Aorta (tissue), 5 donors: ENCODE results near the gene MIAT. TPM values are rescaled to one million over a fixed set of nuclear protein-coding genes. Genes with fewer than 3 reads are reported as not detected.
"Not testable (repeated sequence)": the region's sequence is repeated elsewhere in the genome, so short reads cannot be mapped to it uniquely, and the experiment has no call there.

Experiments used
- ATAC-seq: fragments of 200-7000 bp; cut with Tn5 transposase; one replicate; pipeline ENCODE4 v1.9.1; 2022; ENCODE audit warnings: moderate library complexity; ENCODE audit not compliant: low FRiP score
- DNase-seq, 2 donors: peaks; one replicate each; pipeline ENCODE4 v3.0.0-alpha.2; 2020
- H3K27ac ChIP-seq, 2 donors: one replicate each; pipeline ENCODE4 v1.5.1; 2013; ENCODE audit warnings: low read length in 2 of 2, mild to moderate bottlenecking in 2 of 2, moderate library complexity in 2 of 2, control low read depth in 1 of 2, inconsistent platforms in 1 of 2, low read depth in 1 of 2
- H3K27me3 ChIP-seq, 2 donors: one replicate each; pipeline ENCODE4 v1.6.1; 2013; ENCODE audit warnings: control low read depth in 1 of 2, low read length in 1 of 2, mild to moderate bottlenecking in 1 of 2, moderate library complexity in 1 of 2; ENCODE audit not compliant: insufficient read depth in 2 of 2, control insufficient read depth in 1 of 2
- H3K36me3 ChIP-seq, 2 donors: one replicate each; pipeline ENCODE4 v1.6.1; 2013; ENCODE audit warnings: control low read depth in 1 of 2, low read length in 1 of 2, mild to moderate bottlenecking in 1 of 2; ENCODE audit not compliant: insufficient read depth in 2 of 2, control insufficient read depth in 1 of 2
- H3K4me1 ChIP-seq, 2 donors: one replicate each; pipeline ENCODE4 v1.6.1; 2013; ENCODE audit warnings: low read length in 2 of 2, control low read depth in 1 of 2, mild to moderate bottlenecking in 1 of 2, moderate library complexity in 1 of 2; ENCODE audit not compliant: insufficient read depth in 2 of 2, control insufficient read depth in 1 of 2
- H3K4me3 ChIP-seq, 2 donors: one replicate each; pipeline ENCODE4 v1.5.1; 2013; ENCODE audit warnings: low read length in 2 of 2, control low read depth in 1 of 2, mild to moderate bottlenecking in 1 of 2
- H3K9me3 ChIP-seq: one replicate; pipeline ENCODE4 v1.6.1; 2013; ENCODE audit warnings: mild to moderate bottlenecking, low read length; ENCODE audit not compliant: control insufficient read depth
- WGBS, 2 donors: extraction: QIAGEN DNeasy Blood & Tissue Kit; methylation state at CpG; one replicate each; pipeline ENCODE4 v1.1.7; 2013; 5-methylcytosine and 5-hydroxymethylcytosine counted together
- intact Hi-C, 2 donors: fragments of 100-400 bp; cut with DNase I; formaldehyde crosslinking; loops; one replicate each; pipeline versions ENCODE4 v1.14.2 to v1.15.0; 2022
- polyA plus RNA-seq, 2 donors: library from polyadenylated mRNA; stranded (reverse); fragments of 200-250 nt; gene quantifications; one replicate each; pipeline ENCODE4 v1.2.3, GENCODE V29; 2013
- total RNA-seq, 2 donors: library from RNA; stranded (reverse); fragmentation: NEBNext Ultra II Directional; extraction: Animal tissue kit (Norgen Biotek cat#: 25700); gene quantifications; one replicate each; pipeline ENCODE4 v1.2.1, GENCODE V29; 2021
- donor health status: healthy with polysubstance abuse.
- donor health status: Bipolar disorder and iron deficiency.
- donor health status: DM: no; HTN: no; CAD: no.
- donor health status: DM: no; HTN: no; CAD: no.
- donor health status: DM: yes; HTN: yes; CAD: no.

The MIAT gene
- total and polyA plus RNA-seq, 4 donors = 0.28 to 5.0 (median 1.6) TPM; not detected in 1

GRCh38 chr22:26691377-26691716, 34.0 kb downstream of the MIAT start:
- no peaks in the 10 kb centered on the region for H3K27me3 ChIP-seq
- DNase-seq = no peak

GRCh38 chr22:26692215-26692614, 34.8 kb downstream of the MIAT start:
- Histone ChIP-seq H3K4me1 (peaks cover 0 to 1% of the 10 kb centered on the region in 2 donors), H3K27ac (no peak overlapping the region), H3K4me3 (no peak overlapping the region), H3K27me3 (no peaks in the 10 kb centered on the region), H3K9me3 (no peaks in the 10 kb centered on the region), H3K36me3 (no peaks in the 10 kb centered on the region)
- DNase-seq (no peak), ATAC-seq (no peak)
- intact Hi-C loops = no loop called here
- 93 to 95% methylated on average over 3 of the region's 3 CpGs for WGBS, 2 donors

More at GRCh38 chr22:26691377-26691716, 34.0 kb downstream of the MIAT start:
- ATAC-seq = no peak
- 77 to 80% methylated on average over 6 of the region's 6 CpGs for WGBS, 2 donors
- intact Hi-C loops = no loop called here
- Histone ChIP-seq H3K9me3 (no peaks in the 10 kb centered on the region), H3K36me3 (no peaks in the 10 kb centered on the region), H3K27ac (no peak overlapping the region), H3K4me1 (peaks cover 0 to 1% of the 10 kb centered on the region in 2 donors), H3K4me3 (no peak overlapping the region)

GRCh38 chr22:26697151-26697550, 39.8 kb downstream of the MIAT start:
- no peaks in the 10 kb centered on the region for H3K9me3 ChIP-seq
- H3K4me3 ChIP-seq = no peak overlapping the region
- 76% methylated on average over 2 of the region's 2 CpGs for WGBS, 2 donors
- DNase-seq (no peak), ATAC-seq (no peak)
- H3K4me1 ChIP-seq = no peaks in the 10 kb centered on the region
- H3K27me3 ChIP-seq = no peaks in the 10 kb centered on the region
- H3K36me3 ChIP-seq = no peaks in the 10 kb centered on the region
- intact Hi-C loops = no loop called here
- H3K27ac ChIP-seq = no peak overlapping the region

GRCh38 chr22:26700462-26700861, 43.1 kb downstream of the MIAT start:
- Histone ChIP-seq H3K27me3 (no peaks in the 10 kb centered on the region), H3K36me3 (peaks cover 2 to 4% of the 10 kb centered on the region in 2 donors), H3K9me3 (no peaks in the 10 kb centered on the region), H3K4me3 (no peak overlapping the region), H3K4me1 (peaks cover 0 to 2% of the 10 kb centered on the region in 2 donors), H3K27ac (no peak overlapping the region)
- DNase-seq = no peak
- intact Hi-C loops = no loop called here
- no peak for ATAC-seq

GRCh38 chr22:26700886-26701285, 43.5 kb downstream of the MIAT start:
- H3K4me1 ChIP-seq = peaks cover 0 to 2% of the 10 kb centered on the region in 2 donors
- intact Hi-C loops = no loop called here
- no peak for ATAC-seq
- H3K36me3 ChIP-seq = peaks cover 2 to 4% of the 10 kb centered on the region in 2 donors
- WGBS, 2 donors = 94 to 96% methylated on average over 4 of the region's 4 CpGs
- no peaks in the 10 kb centered on the region for H3K9me3 ChIP-seq
- H3K27me3 ChIP-seq = no peaks in the 10 kb centered on the region
- no peak for DNase-seq
- no peak overlapping the region for H3K4me3 ChIP-seq
- no peak overlapping the region for H3K27ac ChIP-seq

- H3K4me1 ChIP-seq = peaks cover 0 to 2% of the 10 kb centered on the region in 2 donors
- no peak overlapping the region for H3K4me3 ChIP-seq
- no peaks in the 10 kb centered on the region for H3K27me3 ChIP-seq
- DNase-seq = no peak
- H3K9me3 ChIP-seq = no peaks in the 10 kb centered on the region
- no peak for ATAC-seq
- intact Hi-C loops = no loop called here
- WGBS, 2 donors = 86 to 96% methylated on average over 1 of the region's 1 CpG
- no peak overlapping the region for H3K27ac ChIP-seq
- H3K36me3 ChIP-seq = peaks cover 2 to 4% of the 10 kb centered on the region in 2 donors
Measured at GRCh38 chr22:26701323-26701722, 43.9 kb downstream of the MIAT start.

- ATAC-seq (no peak), DNase-seq (no peak)
- intact Hi-C loops = no loop called here
- Histone ChIP-seq H3K9me3 (peaks cover 1% of the 10 kb centered on the region), H3K4me3 (no peak overlapping the region), H3K4me1 (peaks cover 0 to 2% of the 10 kb centered on the region in 2 donors), H3K27ac (no peak overlapping the region), H3K36me3 (peaks cover 2 to 4% of the 10 kb centered on the region in 2 donors), H3K27me3 (no peaks in the 10 kb centered on the region)
- 97 to 98% methylated on average over 6 of the region's 6 CpGs for WGBS, 2 donors
Measured at GRCh38 chr22:26702906-26703830, 45.8 kb downstream of the MIAT start.

GRCh38 chr22:26705379-26705778, 48.0 kb downstream of the MIAT start:
- H3K9me3 ChIP-seq, H3K27ac ChIP-seq, ATAC-seq, H3K4me1 ChIP-seq, intact Hi-C loops, DNase-seq, H3K36me3 ChIP-seq, H3K27me3 ChIP-seq, H3K4me3 ChIP-seq: not testable (repeated sequence)
- 82 to 89% methylated on average over 4 of the region's 4 CpGs for WGBS, 2 donors

GRCh38 chr22:26707090-26707489, 49.7 kb downstream of the MIAT start:
- WGBS, 2 donors = 89 to 92% methylated on average over 2 of the region's 2 CpGs

More at GRCh38 chr22:26707090-26707489, 49.7 kb downstream of the MIAT start:
- ATAC-seq (no peak), DNase-seq (no peak)
- no peaks in the 10 kb centered on the region for H3K27me3 ChIP-seq
- peaks cover 1% of the 10 kb centered on the region for H3K9me3 ChIP-seq
- H3K36me3 ChIP-seq = peaks cover 2 to 4% of the 10 kb centered on the region in 2 donors
- H3K4me3 ChIP-seq = no peak overlapping the region
- intact Hi-C loops = no loop called here
- no peak overlapping the region for H3K27ac ChIP-seq
- peaks cover 0 to 2% of the 10 kb centered on the region in 2 donors for H3K4me1 ChIP-seq
